NCI-H1930 (cell line): ENCODE results near the gene ATP8B1.
"Not testable (repeated sequence)": the region's sequence is repeated elsewhere in the genome, so short reads cannot be mapped to it uniquely, and the experiment has no call there.

Experiments used
- DNase-seq, 2 experiments: peaks; one replicate each; lab custom pipeline; 2025; lab: John Stamatoyannopoulos, UW

The ATP8B1 gene

DNA sequence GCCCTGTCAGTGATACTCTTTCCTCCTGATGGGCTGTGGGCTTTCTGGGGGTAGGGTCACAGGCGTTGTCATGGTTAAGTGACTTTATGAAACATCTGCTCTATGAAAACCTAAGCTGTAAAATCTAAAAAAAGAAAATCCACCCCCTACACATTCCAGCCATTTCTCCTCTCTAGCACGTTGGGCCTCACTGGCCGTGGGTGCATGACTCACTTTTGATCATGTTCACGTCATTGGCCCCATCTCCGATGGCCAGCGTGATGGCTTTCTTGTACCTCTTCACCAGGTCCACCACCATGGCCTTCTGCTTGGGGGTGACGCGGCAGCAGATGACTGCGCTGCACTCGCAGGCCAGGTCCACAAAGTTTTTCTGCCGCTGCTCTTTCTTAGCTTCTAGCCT lies 142.2 kb downstream of the ATP8B1 start:
- no peak for DNase-seq

DNA sequence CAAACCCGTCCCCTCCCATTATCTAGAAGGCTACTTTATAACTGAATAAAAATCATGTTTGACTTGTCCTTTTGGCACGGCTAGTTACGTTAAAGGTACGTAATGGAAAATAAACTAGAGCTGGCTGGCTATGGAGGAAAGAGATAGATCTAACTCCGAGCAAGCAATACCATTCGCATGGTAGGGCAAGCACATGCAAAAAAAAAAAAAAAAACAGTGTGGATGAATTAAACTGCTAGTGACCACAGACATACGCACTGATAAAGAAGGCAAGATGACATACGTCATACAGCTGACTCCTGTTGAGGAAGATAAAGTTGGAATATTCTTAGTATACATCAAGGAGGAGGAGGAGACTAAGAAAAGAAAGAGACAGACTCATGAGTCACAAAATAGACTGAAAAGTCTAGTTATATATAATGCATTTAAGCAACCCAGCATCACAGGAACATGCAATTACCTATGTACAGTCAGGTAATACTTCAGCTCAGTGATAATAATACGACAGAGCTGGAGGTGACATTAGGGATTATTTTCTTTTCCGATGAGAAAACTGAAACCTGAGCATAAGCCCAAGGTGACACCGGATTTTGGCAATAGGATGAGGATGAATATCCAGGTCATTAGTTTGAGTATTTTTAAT lies 143.5 kb downstream of the ATP8B1 start:
- DNase-seq: no peak

DNA sequence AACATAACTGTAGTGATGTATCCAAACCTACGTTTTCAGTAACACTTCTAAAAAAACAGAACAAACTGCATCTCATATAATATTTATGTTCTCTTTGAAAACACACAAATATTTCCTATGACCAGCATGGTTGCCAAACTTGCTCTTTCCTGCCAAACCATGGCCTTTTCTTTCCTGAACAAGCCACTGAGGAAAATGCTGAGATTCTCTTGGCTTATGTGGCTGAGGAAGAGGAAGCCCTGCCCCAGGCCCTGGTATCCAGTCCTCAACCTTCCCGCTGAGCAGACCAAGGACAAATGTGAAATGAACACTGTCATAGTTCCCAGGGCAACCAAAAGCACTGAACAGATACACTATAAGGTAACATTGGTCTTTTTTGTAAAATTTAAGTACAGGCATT lies 145.6 kb downstream of the ATP8B1 start:
- no peak for DNase-seq

DNA sequence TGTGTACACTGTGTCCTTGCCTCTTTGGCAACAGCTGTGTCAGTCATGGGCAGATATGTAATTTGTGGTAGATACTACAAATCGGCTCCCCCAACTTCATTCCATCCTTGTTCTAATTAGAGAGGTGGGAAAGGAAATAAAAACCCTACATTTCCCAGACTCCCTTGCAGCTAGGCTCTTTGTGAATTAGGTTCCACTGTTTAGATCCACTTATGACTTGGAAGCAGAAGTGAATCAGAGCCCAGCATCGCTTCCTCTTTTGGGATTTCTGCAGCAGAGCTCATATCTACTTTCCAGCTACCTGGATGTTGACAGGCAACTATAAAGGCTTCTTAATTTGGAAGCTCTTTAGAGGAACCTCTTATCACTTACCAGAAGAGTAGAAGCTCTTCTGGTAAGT lies 147.4 kb downstream of the ATP8B1 start:
- DNase-seq: no peak

DNA sequence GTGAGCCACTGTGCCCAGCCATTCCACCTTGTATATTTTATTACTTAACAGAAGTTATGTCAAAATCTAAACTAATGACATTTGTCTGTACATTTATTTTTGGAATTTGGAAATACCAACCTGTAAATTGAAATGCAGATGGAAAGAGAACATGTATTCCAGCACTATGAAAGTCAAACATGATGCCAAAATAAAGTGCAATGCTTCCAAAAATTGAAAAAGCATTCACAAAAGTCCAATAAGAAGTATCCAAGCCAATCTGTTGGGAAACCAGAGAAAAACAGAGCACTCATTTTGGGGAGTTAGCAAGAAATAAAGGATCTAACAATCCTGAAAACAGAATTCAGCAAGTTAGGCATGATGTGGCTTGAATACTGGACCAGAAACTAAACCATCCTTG lies 151.2 kb downstream of the ATP8B1 start:
- DNase-seq: no peak

DNA sequence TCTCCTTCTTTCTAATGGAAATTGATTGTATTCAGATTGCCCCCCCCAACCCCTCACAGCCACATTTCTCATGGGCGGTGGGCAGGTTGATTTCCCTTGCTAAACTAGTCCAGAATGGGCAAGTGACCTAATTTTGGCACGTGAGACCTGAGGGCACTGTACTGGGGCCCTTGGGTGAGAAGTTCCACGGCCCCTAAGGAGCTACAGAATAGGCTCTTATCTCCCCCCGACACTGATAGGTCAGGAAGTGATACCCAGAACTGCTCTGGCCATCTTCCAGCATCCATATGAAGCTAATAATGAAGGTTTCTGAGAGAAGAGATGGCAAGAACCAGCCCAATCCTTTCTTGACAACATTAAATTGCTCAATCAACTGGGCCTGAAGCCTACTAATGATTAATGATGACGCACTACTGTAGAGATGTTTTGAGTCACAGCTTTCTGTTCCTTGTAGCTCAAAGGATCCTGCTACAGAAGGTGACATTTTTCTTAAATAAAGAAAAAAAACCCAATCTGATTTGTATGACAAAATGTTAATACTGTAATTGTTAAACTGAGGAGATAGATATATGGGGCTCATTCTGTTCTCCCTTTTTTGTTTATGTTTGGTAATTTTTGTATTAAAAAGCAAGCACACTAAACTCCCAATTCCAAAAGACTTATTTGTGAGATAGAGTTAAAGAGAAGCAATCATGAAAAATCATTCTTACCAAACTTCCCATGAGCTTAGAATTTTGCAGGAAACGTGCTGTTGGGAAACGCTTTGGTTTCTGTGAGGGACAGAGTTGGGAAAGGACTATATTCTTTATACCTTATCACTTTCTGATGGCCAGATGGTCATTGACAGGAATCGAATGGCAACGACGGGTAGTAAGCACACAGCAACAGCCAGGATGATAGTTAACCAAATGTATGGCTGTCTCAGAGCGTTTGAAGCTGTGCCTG lies 153.3 kb downstream of the ATP8B1 start:
- DNase-seq: no peak

DNA sequence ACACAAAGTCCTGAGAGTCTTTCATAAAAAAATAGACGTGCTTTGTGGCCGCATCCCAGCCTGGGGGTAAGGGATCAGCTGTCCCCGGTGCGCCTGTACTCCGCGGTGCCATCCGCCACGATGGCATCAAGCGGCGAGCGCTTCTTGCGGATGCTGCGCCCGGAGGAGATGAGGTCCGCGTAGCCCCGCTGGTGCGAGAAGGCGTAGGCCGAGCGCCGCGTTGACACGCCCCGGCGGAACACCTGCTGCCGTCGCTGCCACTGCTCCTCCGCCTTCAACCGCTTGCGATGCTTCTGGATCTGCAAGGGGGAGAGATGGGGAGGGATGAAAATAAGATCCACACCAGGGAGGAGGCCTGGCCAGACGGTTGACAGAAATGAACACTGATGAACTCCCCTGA lies 154.7 kb downstream of the ATP8B1 start:
- DNase-seq: no peak

DNA sequence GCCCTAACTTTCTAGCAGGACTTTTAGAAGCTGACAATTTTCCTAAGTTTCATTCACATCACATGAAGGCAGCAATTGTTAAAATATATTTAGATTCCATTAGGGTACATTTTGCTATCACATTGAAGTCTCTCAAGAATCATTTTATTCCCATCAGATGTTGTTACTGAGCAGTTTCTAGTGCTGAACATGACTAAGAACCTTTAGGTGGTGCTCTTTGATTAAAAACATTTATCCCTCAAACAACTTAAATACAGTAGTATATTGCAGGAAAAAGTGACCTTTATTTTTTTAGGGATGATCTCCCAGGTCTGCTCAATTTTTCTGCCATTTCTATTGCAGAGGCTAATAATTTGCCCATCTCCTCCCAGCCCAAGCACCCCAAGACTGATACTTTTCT lies 158.6 kb downstream of the ATP8B1 start:
- peak in 1 of 2 experiments; percentile 8 for DNase-seq

DNA sequence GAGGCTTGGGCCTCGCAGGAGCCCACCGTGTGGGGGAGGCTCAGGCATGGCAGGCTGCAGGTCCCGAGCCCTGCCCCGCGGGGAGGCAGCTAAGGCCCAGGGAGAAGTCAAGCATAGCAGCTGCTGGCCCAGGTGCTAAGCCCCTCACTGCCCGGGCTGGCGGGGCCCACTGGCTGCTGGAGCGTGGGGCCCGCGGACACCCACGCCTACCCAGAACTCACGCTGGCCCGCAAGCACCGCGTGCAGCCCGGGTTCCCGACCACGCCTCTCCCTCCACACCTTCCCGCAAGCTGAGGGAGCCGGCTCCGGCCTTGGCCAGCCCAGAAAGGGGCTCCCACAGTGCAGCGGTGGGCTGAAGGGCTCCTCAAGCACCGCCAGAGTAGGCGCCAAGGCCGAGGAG lies 159.4 kb downstream of the ATP8B1 start:
- DNase-seq: not testable (repeated sequence)

DNA sequence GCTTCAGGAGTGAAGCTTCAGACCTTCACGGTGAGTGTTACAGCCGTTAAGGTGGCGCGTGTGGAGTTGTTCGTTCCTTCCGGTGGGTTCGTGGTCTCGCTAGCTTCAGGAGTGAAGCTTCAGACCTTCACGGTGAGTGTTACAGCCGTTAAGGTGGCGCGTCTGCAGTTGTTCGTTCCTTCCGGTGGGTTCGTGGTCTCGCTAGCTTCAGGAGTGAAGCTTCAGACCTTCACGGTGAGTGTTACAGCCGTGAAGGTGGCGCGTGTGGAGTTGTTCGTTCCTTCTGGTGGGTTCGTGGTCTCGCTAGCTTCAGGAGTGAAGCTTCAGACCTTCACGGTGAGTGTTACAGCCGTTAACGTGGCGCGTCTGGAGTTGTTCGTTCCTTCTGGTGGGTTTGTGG lies 160.7 kb downstream of the ATP8B1 start:
- not testable (repeated sequence) for DNase-seq

DNA sequence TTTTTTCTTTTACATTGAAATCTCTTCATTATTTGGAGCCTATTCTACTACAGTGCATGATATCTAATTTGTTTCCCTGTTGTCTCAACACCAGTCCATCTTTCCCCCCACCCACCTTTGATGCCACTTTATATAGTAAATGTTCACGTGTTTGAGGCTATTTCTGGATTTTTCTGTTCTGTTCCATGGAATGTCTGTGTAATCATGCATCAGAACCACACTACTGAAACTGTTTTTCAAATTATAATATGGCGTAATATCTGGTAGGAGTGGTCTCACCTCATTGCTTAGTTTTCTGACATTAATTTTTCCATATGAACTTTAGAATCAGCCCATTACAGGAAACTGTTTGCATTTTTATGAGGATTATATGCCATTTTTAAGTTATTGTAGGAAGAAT lies 162.4 kb downstream of the ATP8B1 start:
- DNase-seq: no peak

DNA sequence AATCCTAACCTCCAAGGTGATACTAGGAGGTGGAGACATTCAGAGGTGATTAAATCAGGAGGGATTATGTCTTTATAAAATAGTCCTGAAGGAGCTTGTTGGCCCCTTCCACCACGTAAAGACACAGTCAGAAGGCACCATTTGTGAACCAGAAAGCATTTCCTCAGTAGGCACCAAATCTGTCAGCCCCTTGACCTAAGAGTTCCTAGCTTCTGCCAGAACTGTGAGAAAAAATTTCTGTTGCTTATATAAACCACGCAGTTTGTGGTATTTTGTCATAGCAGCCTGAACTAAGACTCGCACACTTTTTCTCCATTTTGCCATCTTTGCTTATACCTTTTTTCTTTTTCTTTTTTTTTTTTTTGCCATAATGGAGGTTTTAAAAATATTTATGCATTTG lies 162.9 kb downstream of the ATP8B1 start:
- no peak for DNase-seq

DNA sequence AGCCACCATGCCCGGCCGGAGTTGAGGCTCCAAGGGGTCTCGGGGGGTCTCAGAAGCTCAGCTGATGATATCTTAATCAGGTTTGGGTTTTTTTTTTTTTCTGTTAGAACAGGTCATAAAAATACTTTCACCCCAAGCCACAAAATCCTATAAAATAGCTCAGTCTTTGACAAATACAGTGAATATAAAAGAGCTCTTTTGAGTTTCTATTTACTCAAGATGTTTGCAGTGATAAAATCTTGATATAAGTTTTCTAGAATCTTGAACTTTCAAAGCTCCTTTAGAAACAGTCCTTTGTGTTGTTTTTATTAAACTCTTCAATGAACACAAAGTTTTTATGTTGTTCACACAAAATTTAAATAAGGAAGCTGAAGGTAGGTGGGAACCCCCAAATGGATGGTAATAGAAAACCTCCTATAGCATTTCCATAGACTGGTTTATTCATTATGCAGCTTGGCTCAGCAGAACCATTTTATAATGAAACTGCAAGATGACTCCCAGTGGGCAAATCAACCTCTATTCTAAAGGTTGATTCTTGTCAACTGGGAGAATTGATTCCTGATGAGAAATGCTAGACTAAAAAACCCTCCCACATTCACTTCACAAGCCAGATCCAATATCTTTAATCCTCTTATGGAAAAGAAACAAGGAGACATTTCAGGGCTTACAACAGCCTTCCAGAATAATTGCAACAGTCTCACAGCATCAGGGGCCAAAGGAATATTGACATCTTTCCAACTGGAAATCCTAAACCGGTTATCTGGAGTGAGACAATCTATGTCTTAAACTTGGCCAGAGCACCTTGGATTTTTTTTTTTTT lies 167.9 kb downstream of the ATP8B1 start:
- DNase-seq: no peak

DNA sequence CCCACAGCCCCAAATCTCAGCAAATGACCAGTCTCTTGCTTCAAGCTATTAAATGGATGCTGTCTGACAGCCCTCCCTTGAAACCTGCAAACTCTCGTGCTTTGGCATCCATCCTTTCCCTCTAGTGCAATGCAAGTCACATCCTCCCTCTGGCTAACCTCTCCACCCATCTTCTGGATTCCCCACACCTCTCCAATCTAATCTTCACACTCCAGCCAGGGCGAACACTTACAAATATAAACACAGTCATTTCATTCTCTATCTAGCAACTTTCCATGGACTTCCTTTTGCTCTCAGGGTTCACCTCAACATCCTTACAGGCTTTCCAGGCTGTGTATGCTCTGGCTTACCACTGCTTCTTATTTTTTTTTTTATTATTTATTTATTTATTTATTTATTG lies 171.4 kb downstream of the ATP8B1 start:
- DNase-seq: no peak

DNA sequence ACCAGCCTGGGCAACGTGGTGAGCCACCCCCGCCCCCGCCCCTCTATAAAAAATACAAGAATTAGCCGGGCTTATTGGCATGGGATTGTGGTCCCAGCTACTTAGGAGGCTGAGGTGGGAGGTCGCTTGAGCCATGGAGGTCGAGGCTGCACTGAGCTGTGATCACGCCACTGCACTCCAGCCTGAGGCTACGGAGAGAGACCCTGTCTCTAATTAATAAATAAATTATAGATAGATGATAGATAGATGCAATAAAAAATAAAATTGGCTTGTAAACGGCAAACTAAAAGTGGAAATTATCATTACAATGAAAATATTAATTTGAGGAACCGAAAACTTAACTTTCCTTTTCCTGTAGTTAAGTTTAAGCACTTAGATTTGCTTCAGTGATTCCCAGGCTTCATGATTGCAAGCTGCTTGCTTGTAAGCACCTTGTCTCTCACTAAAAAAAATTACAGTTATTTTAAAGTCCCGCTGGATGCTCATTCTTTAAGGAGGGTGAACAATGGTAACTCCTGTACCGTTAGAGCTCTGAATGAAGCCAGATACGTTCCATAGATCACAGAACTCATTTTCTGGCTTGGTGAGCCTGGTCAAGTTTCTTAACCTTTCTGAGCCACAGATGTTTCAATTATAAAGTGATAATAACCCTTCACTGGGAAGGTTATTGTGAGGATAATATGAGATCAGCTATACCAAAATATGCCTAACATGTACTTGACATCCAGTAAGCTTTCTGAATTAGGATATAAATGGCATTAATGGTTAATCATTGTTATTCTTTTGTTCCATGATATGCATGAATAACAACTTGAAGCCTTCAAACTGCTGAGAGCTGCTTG lies 172.1 kb downstream of the ATP8B1 start:
- DNase-seq: no peak

DNA sequence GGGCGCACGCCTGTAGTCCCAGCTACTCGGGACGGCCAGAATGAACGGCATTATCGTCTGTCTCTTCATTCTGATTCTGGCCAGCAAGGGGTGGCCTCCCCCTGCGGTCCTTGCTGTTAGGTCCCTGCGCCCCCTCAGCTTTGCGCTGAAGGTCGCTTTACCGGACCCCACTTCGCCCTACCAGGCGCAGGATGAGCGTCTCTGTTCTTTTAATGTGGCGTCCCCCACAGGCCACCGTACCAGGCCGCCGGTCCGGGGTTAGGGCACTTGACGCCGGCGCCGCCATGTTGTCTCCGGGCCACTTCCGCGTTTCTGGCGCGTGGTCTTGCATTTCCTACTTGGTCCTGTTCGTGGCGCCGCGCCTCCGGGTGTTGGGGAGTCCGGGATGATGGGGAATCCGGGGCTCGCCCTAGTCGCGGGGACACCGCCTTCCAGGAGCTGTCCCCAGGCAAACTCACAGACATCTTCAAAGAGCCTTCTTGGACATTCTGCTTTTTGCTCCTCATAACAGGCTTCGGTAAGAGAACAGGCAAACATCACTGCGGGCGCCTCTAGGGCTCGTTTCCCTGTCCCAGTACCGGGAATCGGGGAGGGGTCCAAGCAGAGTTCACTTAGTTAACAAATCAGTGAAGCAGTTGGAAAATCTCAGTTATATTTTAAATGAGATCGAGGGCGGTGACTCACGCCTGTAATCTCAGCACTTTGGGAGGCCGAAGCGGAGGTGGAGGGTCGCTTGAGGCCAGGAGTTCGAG lies 172.9 kb downstream of the ATP8B1 start:
- peak; percentile 94 to 96 for DNase-seq

DNA sequence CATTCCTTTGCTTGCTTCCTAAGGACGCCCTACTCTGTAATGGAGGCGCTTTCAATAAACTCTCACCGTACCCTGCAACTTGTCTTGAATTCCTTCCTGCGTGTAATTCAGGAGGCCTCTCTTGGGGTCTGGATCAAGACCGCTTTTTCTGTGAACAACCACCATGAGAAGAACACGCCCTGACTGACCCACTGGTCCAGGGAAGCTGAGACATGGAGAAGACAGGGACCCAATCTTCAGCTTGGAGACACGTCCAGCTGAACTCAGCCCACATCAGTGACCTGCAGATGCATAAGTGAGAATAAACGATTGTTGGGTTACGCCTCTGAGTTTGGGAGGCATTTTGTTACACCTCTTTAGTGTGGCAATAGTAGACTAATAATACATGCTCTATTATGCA lies 173.7 kb downstream of the ATP8B1 start:
- DNase-seq: no peak

DNA sequence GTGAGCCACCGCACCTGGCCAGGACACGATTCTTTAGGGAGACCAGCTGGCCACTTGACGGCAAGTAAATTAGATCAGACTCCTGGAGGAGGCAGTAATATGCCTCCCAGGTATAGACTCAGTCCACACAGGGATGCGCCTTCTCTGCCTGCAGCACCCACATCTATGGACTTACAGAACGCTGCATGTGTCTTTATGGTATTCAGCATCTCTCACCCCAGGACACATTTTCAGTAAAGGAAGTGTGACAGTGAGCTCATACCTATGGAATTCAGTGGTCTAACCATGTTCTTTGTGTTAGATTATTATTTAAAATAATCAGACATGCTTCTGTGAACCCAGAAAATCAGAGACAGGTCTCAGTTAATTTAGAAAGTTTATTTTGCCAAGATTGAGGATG lies 175.6 kb downstream of the ATP8B1 start:
- DNase-seq: no peak

DNA sequence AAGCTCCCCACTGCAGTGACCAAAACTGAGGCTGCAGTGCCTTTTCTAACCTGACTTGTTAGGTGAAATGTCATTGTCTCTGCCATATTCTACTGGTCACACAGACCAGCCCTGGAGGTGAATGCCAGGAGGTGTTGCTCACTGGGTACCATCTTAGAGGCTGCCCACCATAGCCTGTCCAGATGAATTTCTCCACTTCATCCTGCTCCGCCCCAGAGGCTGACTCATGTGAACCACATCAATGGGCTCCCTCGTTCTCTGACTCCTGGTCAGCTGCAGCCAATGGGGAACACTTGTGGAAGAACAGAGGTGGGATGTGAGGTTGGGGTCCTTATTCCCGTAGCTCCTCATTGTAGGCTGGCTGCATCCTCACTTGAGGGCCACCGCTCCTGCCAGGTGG lies 178.1 kb downstream of the ATP8B1 start:
- no peak for DNase-seq

DNA sequence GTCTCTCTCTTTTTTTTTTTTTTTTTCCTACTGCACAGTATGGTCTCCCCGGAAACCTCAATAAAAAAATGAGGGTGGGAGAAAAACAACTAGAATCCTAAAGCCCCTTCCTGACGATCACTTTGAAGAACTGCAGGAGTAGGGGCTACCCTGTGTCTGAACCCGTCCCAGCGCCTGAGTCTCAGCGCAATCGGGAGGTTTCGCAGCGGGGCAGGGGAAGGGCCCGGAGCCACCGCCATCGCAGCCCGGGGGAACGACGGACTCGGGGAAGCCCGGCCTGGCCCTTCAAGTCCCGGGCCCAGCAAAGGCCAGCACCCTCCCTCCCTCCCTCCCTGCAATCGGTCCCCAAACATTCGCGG lies 181.9 kb downstream of the ATP8B1 start:
- DNase-seq: no peak

DNA sequence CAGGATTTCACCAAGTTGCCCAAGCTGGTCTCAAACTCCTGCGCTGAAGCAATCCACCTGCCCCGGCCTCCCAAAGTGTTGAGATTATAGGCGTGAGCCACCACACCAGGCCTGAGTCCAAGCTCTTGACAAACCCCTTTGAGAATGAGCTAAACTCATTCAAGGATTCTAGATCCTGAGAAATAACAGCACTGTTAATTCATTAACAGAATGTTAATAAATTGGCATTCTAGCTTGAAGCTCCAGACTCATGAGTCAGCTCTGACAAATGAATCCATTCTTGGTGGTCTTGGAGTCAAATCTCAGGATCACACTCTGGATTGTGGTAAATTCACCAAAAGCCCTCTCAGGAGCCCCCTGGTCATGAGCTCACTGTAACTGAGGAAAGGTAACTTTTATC lies 183.2 kb downstream of the ATP8B1 start:
- no peak for DNase-seq
